Neuronal stem cell (in vitro differentiated cells): ENCODE data around the gene HOXA1. TPM values are rescaled to one million over a fixed set of nuclear protein-coding genes. Genes with fewer than 3 reads are reported as not detected.
"Not testable (repeated sequence)": the region's sequence is repeated elsewhere in the genome, so short reads cannot be mapped to it uniquely, and the experiment has no call there.

ENCODE experiments used
- DNase-seq: peaks from one replicate; pipeline ENCODE4 v3.0.0-alpha.2; 2013; ENCODE audit warnings: low spot score
- H2AFZ ChIP-seq: one replicate; pipeline ENCODE4 v1.6.1; 2013; ENCODE audit warnings: mild to moderate bottlenecking, low read length, inconsistent platforms
- H2AK5ac ChIP-seq: 2 replicates; pipeline ENCODE4 v1.6.1; 2013; ENCODE audit warnings: low read depth, mild to moderate bottlenecking, inconsistent platforms, low read length, moderate library complexity, mixed read lengths
- H2BK120ac ChIP-seq: 2 replicates; pipeline ENCODE4 v1.6.1; 2013; ENCODE audit warnings: low read depth, mild to moderate bottlenecking, inconsistent platforms, low read length, moderate library complexity, mixed read lengths
- H2BK12ac ChIP-seq: one replicate; pipeline ENCODE4 v1.6.1; 2013; ENCODE audit warnings: low read length, inconsistent platforms
- H2BK15ac ChIP-seq: 2 replicates; pipeline ENCODE4 v1.6.1; 2013; ENCODE audit warnings: mild to moderate bottlenecking, low read length, inconsistent platforms, mixed read lengths
- H2BK5ac ChIP-seq: one replicate; pipeline ENCODE4 v1.6.1; 2013; ENCODE audit warnings: inconsistent platforms, mild to moderate bottlenecking, low read length, moderate library complexity
- H3K14ac ChIP-seq: one replicate; pipeline ENCODE4 v1.6.1; 2013; ENCODE audit warnings: low read length, inconsistent platforms
- H3K18ac ChIP-seq: 2 replicates; pipeline ENCODE4 v1.6.1; 2013; ENCODE audit warnings: low read length, inconsistent platforms
- H3K23ac ChIP-seq: 2 replicates; pipeline ENCODE4 v1.6.1; 2013; ENCODE audit warnings: low read depth, mild to moderate bottlenecking, mixed read lengths, low read length, inconsistent platforms; ENCODE audit not compliant: poor library complexity
- H3K27ac ChIP-seq: replicated peaks from 3 replicates; pipeline ENCODE4 v1.5.1; 2013; ENCODE audit warnings: low read length, inconsistent platforms
- H3K27me3 ChIP-seq, 3 experiments: 2 replicates each; pipeline ENCODE4 v1.6.1; 2013; ENCODE audit warnings: low read length in 3 of 3, mild to moderate bottlenecking in 2 of 3, inconsistent platforms in 1 of 3, low read depth in 1 of 3, mixed read lengths in 1 of 3, moderate library complexity in 1 of 3; ENCODE audit not compliant: control insufficient read depth in 3 of 3, insufficient read depth in 3 of 3
- H3K36me3 ChIP-seq, 2 donors: replicated peaks in 1 of 2; 2 replicates each; pipeline ENCODE4 v1.6.1; 2013; ENCODE audit warnings: low read length in 2 of 2; ENCODE audit not compliant: control insufficient read depth in 2 of 2, insufficient read depth in 2 of 2
- H3K4ac ChIP-seq: 2 replicates; pipeline ENCODE4 v1.6.1; 2013; ENCODE audit warnings: inconsistent platforms, mild to moderate bottlenecking, low read length, moderate library complexity
- H3K4me1 ChIP-seq, 2 donors: 1 replicate in 1 of 2; 2 replicates in 1 of 2; pipeline ENCODE4 v1.6.1; 2013; ENCODE audit warnings: low read length in 2 of 2, low read depth in 1 of 2; ENCODE audit not compliant: control insufficient read depth in 2 of 2, insufficient read depth in 1 of 2
- H3K4me2 ChIP-seq: one replicate; pipeline ENCODE4 v1.6.1; 2013; ENCODE audit warnings: mild to moderate bottlenecking, low read length, inconsistent platforms; ENCODE audit not compliant: insufficient read depth, poor library complexity, severe bottlenecking
- H3K4me3 ChIP-seq, 2 donors: 2 replicates each; pipeline ENCODE4 v1.5.1; 2013; ENCODE audit warnings: low read length in 2 of 2, mild to moderate bottlenecking in 2 of 2, inconsistent platforms in 1 of 2, moderate library complexity in 1 of 2
- H3K79me1 ChIP-seq: one replicate; pipeline ENCODE4 v1.6.1; 2013; ENCODE audit warnings: low read depth, mild to moderate bottlenecking, inconsistent platforms, low read length, moderate library complexity
- H3K9ac ChIP-seq: one replicate; pipeline ENCODE4 v1.6.1; 2013; ENCODE audit warnings: mild to moderate bottlenecking, low read depth, low read length, inconsistent platforms; ENCODE audit not compliant: poor library complexity
- H3K9me3 ChIP-seq, 2 donors: replicated peaks in 1 of 2; 2 replicates each; pipeline versions ENCODE3 to v1.6.1; 2013; ENCODE audit warnings: low read length in 2 of 2, mild to moderate bottlenecking in 2 of 2, inconsistent platforms in 1 of 2, low read depth in 1 of 2, mixed read lengths in 1 of 2, moderate library complexity in 1 of 2; ENCODE audit not compliant: control insufficient read depth in 2 of 2, insufficient read depth in 1 of 2
- H4K8ac ChIP-seq: one replicate; pipeline ENCODE4 v1.6.1; 2013; ENCODE audit warnings: low read depth, mild to moderate bottlenecking, inconsistent platforms, low read length, moderate library complexity
- H4K91ac ChIP-seq: one replicate; pipeline ENCODE4 v1.6.1; 2013; ENCODE audit warnings: low read length, low read depth, mild to moderate bottlenecking, inconsistent platforms; ENCODE audit not compliant: poor library complexity
- WGBS, 2 donors: extraction: QIAGEN DNeasy Blood & Tissue Kit; methylation state at CpG; one replicate each; pipeline ENCODE4 v1.1.7; 2013; ENCODE audit warnings: missing lambda C conversion rate in 2 of 2, mixed read lengths in 1 of 2; ENCODE audit not compliant: insufficient read length in 2 of 2, insufficient replicate concordance in 1 of 2; ENCODE audit errors: extremely low coverage in 2 of 2; 5-methylcytosine and 5-hydroxymethylcytosine counted together
- small RNA-seq: library from polyadenylated mRNA; stranded (forward); fragments of <200 nt; extraction: miRNeasy Mini kit (QIAGEN cat#:217004); gene quantifications from one replicate; pipeline ENCODE3, GENCODE V24; 2013; ENCODE audit not compliant: insufficient read depth

HOXA1 gene

DNA sequence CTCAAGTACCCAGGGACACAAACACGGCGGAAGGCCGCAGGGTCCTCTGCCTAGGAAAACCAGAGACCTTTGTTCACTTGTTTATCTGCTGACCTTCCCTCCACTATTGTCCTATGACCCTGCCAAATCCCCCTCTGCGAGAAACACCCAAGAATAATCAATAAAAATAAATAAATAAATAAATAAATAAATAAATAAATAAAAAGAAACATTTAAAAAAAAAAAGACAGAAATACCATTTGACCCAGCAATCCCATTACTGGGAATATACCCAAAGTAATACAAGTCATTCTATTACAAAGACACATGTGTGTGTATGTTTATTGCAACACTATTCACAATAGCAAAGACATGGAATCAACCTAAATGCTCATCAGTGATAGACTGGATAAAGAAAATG, 49.8 kb downstream of the HOXA1 start:
- no CpG with 5 or more reads among the region's 4 CpGs for WGBS, 2 donors
- not testable (repeated sequence) for H3K27me3 ChIP-seq

GRCh38 chr7:27045066-27045465, 50.7 kb downstream of the HOXA1 start:
- H4K8ac ChIP-seq, H4K91ac ChIP-seq, H3K36me3 ChIP-seq, H3K4me3 ChIP-seq, H3K27ac ChIP-seq, H2BK5ac ChIP-seq, H2AK5ac ChIP-seq, H3K23ac ChIP-seq, H3K4me1 ChIP-seq, H3K9me3 ChIP-seq, H3K14ac ChIP-seq, DNase-seq, H3K27me3 ChIP-seq, H2BK120ac ChIP-seq, H3K4me2 ChIP-seq, H3K4ac ChIP-seq, H2AFZ ChIP-seq, H2BK15ac ChIP-seq, H3K79me1 ChIP-seq, H3K18ac ChIP-seq, H2BK12ac ChIP-seq, H3K9ac ChIP-seq: not testable (repeated sequence)
- no CpG with 5 or more reads among the region's 28 CpGs for WGBS, 2 donors

More for the DNA sequence above, 49.8 kb downstream of the HOXA1 start:
- not testable (repeated sequence) for H2BK5ac ChIP-seq, H3K4ac ChIP-seq, H2AK5ac ChIP-seq, H3K9me3 ChIP-seq, H3K4me3 ChIP-seq, H4K91ac ChIP-seq, H2BK15ac ChIP-seq, H2BK12ac ChIP-seq, H3K14ac ChIP-seq, H3K4me2 ChIP-seq, H3K27ac ChIP-seq, H3K18ac ChIP-seq, H3K79me1 ChIP-seq, H3K23ac ChIP-seq, DNase-seq, H3K9ac ChIP-seq, H3K4me1 ChIP-seq, H2BK120ac ChIP-seq, H3K36me3 ChIP-seq, H2AFZ ChIP-seq, H4K8ac ChIP-seq

Small RNA genes within 50 kb of the gene (small RNA-seq; reads per million reads assigned to genes)
- not detected for gene RF01977
